T-cell (primary cell): ENCODE data around the gene EFS. TPM values are rescaled to one million over a fixed set of nuclear protein-coding genes. Genes with fewer than 3 reads are reported as not detected.

ENCODE experiments used
- ATAC-seq, 4 experiments: fragments of 200-7000 bp in 3 of 4; fragments of 150-1000 bp in 1 of 4; cut with Tn5 transposase; replicated peaks in 1 of 4; 1 replicate in 3 of 4; 2 replicates in 1 of 4; pipeline ENCODE4 v1.10.0; 2021; ENCODE audit warnings: moderate library complexity in 3 of 4, mild to moderate bottlenecking in 2 of 4, moderate number of reproducible peaks in 1 of 4
- CTCF ChIA-PET, 2 donors: fragments of 300-600 bp; sonication (Branson Sonifier 250); formaldehyde crosslinking; loops; one replicate each; lab custom pipeline; 2022; ENCODE audit warnings: antibody characterized with exemption in 2 of 2; lab: Charles Lee
- POLR2A ChIA-PET, 2 donors: fragments of 300-600 bp; sonication (Branson Sonifier 250); formaldehyde crosslinking; loops; one replicate each; lab custom pipeline; 2022; ENCODE audit warnings: antibody characterized with exemption in 2 of 2; lab: Charles Lee
- DNase-seq, 35 experiments: peaks; one replicate each; pipeline versions ENCODE4 v3.0.0 to v3.0.0-alpha.2; 2013 to 2023
- H3K27ac ChIP-seq: one replicate; pipeline ENCODE4 v1.5.1; 2013; ENCODE audit warnings: low read length
- H3K27me3 ChIP-seq, 2 experiments: replicated peaks in 1 of 2; 1 replicate in 1 of 2; 2 replicates in 1 of 2; pipeline versions ENCODE4 v1.6.1 to v1.7.0; 2013; ENCODE audit warnings: low read length in 1 of 2, mixed read lengths in 1 of 2; ENCODE audit not compliant: control insufficient read depth in 2 of 2, insufficient read depth in 2 of 2; ENCODE audit errors: extremely low read depth in 1 of 2
- H3K36me3 ChIP-seq, 2 donors: 1 replicate in 1 of 2; 2 replicates in 1 of 2; pipeline versions ENCODE4 v1.6.1 to v1.7.0; 2013; ENCODE audit warnings: low read length in 1 of 2; ENCODE audit not compliant: control insufficient read depth in 2 of 2, insufficient read depth in 1 of 2; ENCODE audit errors: extremely low read depth in 1 of 2
- H3K4me1 ChIP-seq, 2 experiments: 1 replicate in 1 of 2; 2 replicates in 1 of 2; pipeline versions ENCODE4 v1.6.1 to v1.7.0; 2013; ENCODE audit warnings: low read length in 2 of 2, mixed read lengths in 1 of 2; ENCODE audit not compliant: insufficient read depth in 2 of 2, control insufficient read depth in 1 of 2; ENCODE audit errors: extremely low read depth in 1 of 2
- H3K4me3 ChIP-seq, 2 donors: 1 replicate in 1 of 2; 2 replicates in 1 of 2; pipeline versions ENCODE4 v1.5.1 to v1.7.0; 2013; ENCODE audit warnings: mild to moderate bottlenecking in 2 of 2, low read length in 1 of 2, moderate library complexity in 1 of 2; ENCODE audit not compliant: control insufficient read depth in 1 of 2; ENCODE audit errors: extremely low read depth in 1 of 2
- H3K9me3 ChIP-seq: 2 replicates; pipeline ENCODE4 v1.7.0; 2013
- H3K27ac Mint-ChIP-seq, 2 donors: one replicate each; pipeline ENCODE4 v1.8.0; 2020 to 2021; ENCODE audit warnings: mild to moderate bottlenecking in 2 of 2, mixed read lengths in 2 of 2
- H3K27me3 Mint-ChIP-seq, 2 donors: one replicate each; pipeline ENCODE4 v1.8.0; 2021 to 2022; ENCODE audit warnings: mixed read lengths in 2 of 2
- H3K36me3 Mint-ChIP-seq: one replicate; pipeline ENCODE4 v1.8.0; 2021; ENCODE audit warnings: mixed read lengths
- H3K4me1 Mint-ChIP-seq, 3 donors: one replicate each; pipeline ENCODE4 v1.8.0; 2020 to 2022; ENCODE audit warnings: mixed read lengths in 3 of 3, mild to moderate bottlenecking in 1 of 3
- H3K4me3 Mint-ChIP-seq, 3 donors: one replicate each; pipeline ENCODE4 v1.8.0; 2020 to 2022; ENCODE audit warnings: mild to moderate bottlenecking in 3 of 3, mixed read lengths in 3 of 3, moderate library complexity in 3 of 3
- H3K9me3 Mint-ChIP-seq, 3 donors: one replicate each; pipeline ENCODE4 v1.8.0; 2020 to 2022; ENCODE audit warnings: mixed read lengths in 3 of 3
- WGBS: methylation state at CpG from one replicate; pipeline ENCODE4 v1.1.5; 2013; ENCODE audit warnings: missing lambda C conversion rate; ENCODE audit not compliant: insufficient coverage; 5-methylcytosine and 5-hydroxymethylcytosine counted together
- total RNA-seq, 35 experiments: library from RNA in 6 of 35; stranded (reverse) in 6 of 35; fragments of 120-200 nt in 1 of 35; gene quantifications; one replicate each; pipeline versions ENCODE4 v1.2.1 to v1.2.4 and lab custom pipeline; 2013 to 2026

EFS gene
- total RNA-seq, 5 donors from 2014 or later (not counting 1 experiment from before 2014, with no cell fraction given): 0.15 TPM; not detected in 4

- H3K36me3 ChIP-seq: no peaks in the 10 kb centered on the region
- CTCF ChIA-PET: no interaction called here
- no peaks in the 10 kb centered on the region for H3K36me3 Mint-ChIP-seq
- ATAC-seq (no peak), DNase-seq (no peak)
- H3K4me1 Mint-ChIP-seq: peaks cover 11 to 15% (median 14%) of the 10 kb centered on the region in 3 donors
- no peaks in the 10 kb centered on the region for H3K27me3 Mint-ChIP-seq
- H3K27me3 ChIP-seq: peaks cover 0 to 9% of the 10 kb centered on the region in 2 experiments
- H3K9me3 Mint-ChIP-seq: no peaks in the 10 kb centered on the region
- POLR2A ChIA-PET: interaction anchor here (0.6 kb wide), 2 partner anchors 15 to 223 kb away, joined by 3 read pairs; no protein-coding TSS in a partner anchor
- no peak overlapping the region for H3K4me3 Mint-ChIP-seq
- WGBS: no CpG with 5 or more reads among the region's 5 CpGs
- H3K4me1 ChIP-seq: peaks cover 4 to 11% of the 10 kb centered on the region in 2 experiments
- H3K27ac ChIP-seq: no peak overlapping the region
- no peak overlapping the region for H3K27ac Mint-ChIP-seq
- H3K9me3 ChIP-seq: no peaks in the 10 kb centered on the region
- H3K4me3 ChIP-seq: no peak overlapping the region
Measured at GRCh38 chr14:23316300-23316699, 48.7 kb downstream of the EFS start.

GRCh38 chr14:23310546-23310945 lies 54.4 kb downstream of the EFS start:
- DNase-seq: no peak
- H3K36me3 ChIP-seq: no peaks in the 10 kb centered on the region
- no peaks in the 10 kb centered on the region for H3K9me3 ChIP-seq
- no CpG with 5 or more reads among the region's 1 CpG for WGBS
- Mint-ChIP-seq H3K4me3 (no peak overlapping the region), H3K27me3 (peaks cover 19 to 39% of the 10 kb centered on the region in 2 donors), H3K27ac (no peak overlapping the region), H3K9me3 (no peaks in the 10 kb centered on the region), H3K36me3 (no peaks in the 10 kb centered on the region), H3K4me1 (peaks cover 0 to 2% (median 0%) of the 10 kb centered on the region in 3 donors)
- H3K27me3 ChIP-seq: peaks cover 0 to 48% of the 10 kb centered on the region in 2 experiments
- H3K4me3 ChIP-seq: no peak overlapping the region
- POLR2A ChIA-PET: interaction anchor here in 1 of 2 donors (1.1 kb wide), 1 partner anchor 12 kb away, joined by 3 read pairs; no protein-coding TSS in a partner anchor
- no peak for ATAC-seq
- H3K4me1 ChIP-seq: no peaks in the 10 kb centered on the region
- CTCF ChIA-PET: interaction anchor here (0.5 to 1.1 kb wide), 2 partner anchors 10 to 88 kb away, joined by 4 to 5 read pairs; no protein-coding TSS in a partner anchor
- no peak overlapping the region for H3K27ac ChIP-seq

GRCh38 chr14:23308721-23309445 lies 56.1 kb downstream of the EFS start:
- Mint-ChIP-seq H3K9me3 (no peaks in the 10 kb centered on the region), H3K4me3 (no peak overlapping the region), H3K27ac (no peak overlapping the region), H3K4me1 (peaks cover 0 to 2% (median 0%) of the 10 kb centered on the region in 3 donors), H3K36me3 (no peaks in the 10 kb centered on the region), H3K27me3 (peaks cover 24 to 40% of the 10 kb centered on the region in 2 donors)
- Histone ChIP-seq H3K36me3 (no peaks in the 10 kb centered on the region), H3K9me3 (no peaks in the 10 kb centered on the region), H3K4me1 (no peaks in the 10 kb centered on the region), H3K4me3 (no peak overlapping the region), H3K27ac (no peak overlapping the region), H3K27me3 (peaks cover 0 to 51% of the 10 kb centered on the region in 2 experiments)
- ChIA-PET POLR2A (no interaction called here), CTCF (interaction anchor here in 1 of 2 donors (1.3 kb wide), 1 partner anchor 12 kb away, joined by 3 read pairs; the partner anchor contains the start of gene PABPN1)
- ATAC-seq: no peak
- DNase-seq: no peak
- 86% methylated on average over 13 of the region's 17 CpGs for WGBS

- H3K27me3 Mint-ChIP-seq: peaks cover 24 to 40% of the 10 kb centered on the region in 2 donors
- H3K27ac ChIP-seq: no peak overlapping the region
- DNase-seq: no peak
Measured at GRCh38 chr14:23307687-23308644, 57.0 kb downstream of the EFS start.

GRCh38 chr14:23307146-23307530 lies 57.8 kb downstream of the EFS start:
- Histone ChIP-seq H3K4me3 (no peak overlapping the region), H3K36me3 (no peaks in the 10 kb centered on the region), H3K27me3 (peaks cover 0 to 51% of the 10 kb centered on the region in 2 experiments), H3K9me3 (no peaks in the 10 kb centered on the region), H3K4me1 (peaks cover 0 to 10% of the 10 kb centered on the region in 2 experiments), H3K27ac (no peak overlapping the region)
- Mint-ChIP-seq H3K27me3 (peaks cover 24 to 40% of the 10 kb centered on the region in 2 donors), H3K4me1 (peaks cover 3 to 10% (median 5%) of the 10 kb centered on the region in 3 donors), H3K9me3 (no peaks in the 10 kb centered on the region), H3K4me3 (no peak overlapping the region), H3K27ac (peak overlapping the region in 1 of 2 donors; percentile 63), H3K36me3 (no peaks in the 10 kb centered on the region)
- 33% methylated on average over 1 of the region's 5 CpGs for WGBS
- POLR2A ChIA-PET: no interaction called here
- ATAC-seq (no peak), DNase-seq (no peak)
- CTCF ChIA-PET: no interaction called here

More at GRCh38 chr14:23307687-23308644, 57.0 kb downstream of the EFS start:
- H3K4me3 ChIP-seq: no peak overlapping the region
- peaks cover 0 to 51% of the 10 kb centered on the region in 2 experiments for H3K27me3 ChIP-seq
- CTCF ChIA-PET: interaction anchor here in 1 of 2 donors (1.3 kb wide), 1 partner anchor 13 kb away, joined by 3 read pairs; the partner anchor contains the start of gene PABPN1
- WGBS: 95% methylated on average over 16 of the region's 22 CpGs
- no peaks in the 10 kb centered on the region for H3K36me3 ChIP-seq
- no peaks in the 10 kb centered on the region for H3K36me3 Mint-ChIP-seq
- peaks cover 3 to 5% (median 5%) of the 10 kb centered on the region in 3 donors for H3K4me1 Mint-ChIP-seq
- H3K4me1 ChIP-seq: peaks cover 0 to 5% of the 10 kb centered on the region in 2 experiments
- no peaks in the 10 kb centered on the region for H3K9me3 Mint-ChIP-seq
- ATAC-seq: no peak
- H3K27ac Mint-ChIP-seq: no peak overlapping the region
- no peaks in the 10 kb centered on the region for H3K9me3 ChIP-seq
- peak overlapping the region in 1 of 3 donors; percentile 41 for H3K4me3 Mint-ChIP-seq
- POLR2A ChIA-PET: no interaction called here
